Loucy (cell line): Measurements from ENCODE around the gene LRRC30.

Experiments used
- CTCF ChIP-seq: fragments of 200-600 bp; sonication (generic); conservative IDR thresholded peaks from 2 replicates; pipeline ENCODE4 v1.5.1; 2014; ENCODE audit warnings: mild to moderate bottlenecking, antibody characterized with exemption, low read length
- EZH2phosphoT487 ChIP-seq: fragments of 200-600 bp; IDR thresholded peaks from 2 replicates; pipeline ENCODE4 v1.6.1; 2018; ENCODE audit warnings: antibody characterized with exemption, mild to moderate bottlenecking, moderate library complexity, borderline replicate concordance

GRCh38 chr18:7201096-7201495, 29.8 kb upstream of the LRRC30 start:
- TF ChIP-seq CTCF (no peak), EZH2phosphoT487 (no peak)
